CD1c-positive myeloid dendritic cell (primary cell): Measurements from ENCODE around the gene EDRF1.
"Not testable (repeated sequence)": the region's sequence is repeated elsewhere in the genome, so short reads cannot be mapped to it uniquely, and the experiment has no call there.

Experiments used
- DNase-seq: peaks from one replicate; pipeline ENCODE4 v3.0.0-alpha.2; 2016; ENCODE audit errors: extremely low spot score

Gene EDRF1, protein sequence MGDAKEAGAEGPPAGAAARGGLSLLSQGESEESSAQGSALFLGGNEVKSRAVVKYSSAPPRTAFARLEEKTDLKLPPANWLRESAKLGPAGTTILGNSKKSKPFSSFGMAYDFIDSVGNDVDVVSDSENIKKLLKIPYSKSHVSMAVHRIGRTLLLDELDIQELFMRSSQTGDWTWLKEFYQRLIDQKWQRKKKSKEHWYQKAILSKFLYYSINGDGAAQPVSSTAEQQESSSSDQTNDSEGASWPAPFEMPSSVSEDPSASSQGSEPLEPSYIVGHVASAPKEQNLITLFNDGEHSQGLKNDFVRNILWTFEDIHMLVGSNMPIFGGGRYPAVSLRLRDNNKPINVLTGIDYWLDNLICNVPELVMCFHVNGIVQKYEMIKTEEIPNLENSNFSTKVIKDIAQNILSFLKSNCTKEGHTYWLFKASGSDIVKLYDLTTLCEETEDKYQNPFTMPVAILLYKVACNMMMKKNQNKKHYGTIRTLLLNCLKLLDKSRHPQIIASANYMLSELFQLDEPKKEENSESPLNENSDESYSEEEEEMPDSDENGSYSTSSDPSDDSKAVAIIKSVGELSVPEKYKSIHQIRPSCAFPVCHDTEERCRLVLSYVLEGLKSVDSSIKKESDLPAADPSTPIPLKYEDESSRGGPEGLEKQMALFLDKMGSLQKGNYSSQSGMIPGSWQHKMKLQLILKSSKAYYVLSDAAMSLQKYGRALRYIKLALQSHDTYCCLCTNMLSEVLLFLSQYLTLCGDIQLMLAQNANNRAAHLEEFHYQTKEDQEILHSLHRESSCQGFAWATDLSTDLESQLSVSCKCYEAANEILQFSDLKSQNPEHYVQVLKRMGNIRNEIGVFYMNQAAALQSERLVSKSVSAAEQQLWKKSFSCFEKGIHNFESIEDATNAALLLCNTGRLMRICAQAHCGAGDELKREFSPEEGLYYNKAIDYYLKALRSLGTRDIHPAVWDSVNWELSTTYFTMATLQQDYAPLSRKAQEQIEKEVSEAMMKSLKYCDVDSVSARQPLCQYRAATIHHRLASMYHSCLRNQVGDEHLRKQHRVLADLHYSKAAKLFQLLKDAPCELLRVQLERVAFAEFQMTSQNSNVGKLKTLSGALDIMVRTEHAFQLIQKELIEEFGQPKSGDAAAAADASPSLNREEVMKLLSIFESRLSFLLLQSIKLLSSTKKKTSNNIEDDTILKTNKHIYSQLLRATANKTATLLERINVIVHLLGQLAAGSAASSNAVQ

DNA sequence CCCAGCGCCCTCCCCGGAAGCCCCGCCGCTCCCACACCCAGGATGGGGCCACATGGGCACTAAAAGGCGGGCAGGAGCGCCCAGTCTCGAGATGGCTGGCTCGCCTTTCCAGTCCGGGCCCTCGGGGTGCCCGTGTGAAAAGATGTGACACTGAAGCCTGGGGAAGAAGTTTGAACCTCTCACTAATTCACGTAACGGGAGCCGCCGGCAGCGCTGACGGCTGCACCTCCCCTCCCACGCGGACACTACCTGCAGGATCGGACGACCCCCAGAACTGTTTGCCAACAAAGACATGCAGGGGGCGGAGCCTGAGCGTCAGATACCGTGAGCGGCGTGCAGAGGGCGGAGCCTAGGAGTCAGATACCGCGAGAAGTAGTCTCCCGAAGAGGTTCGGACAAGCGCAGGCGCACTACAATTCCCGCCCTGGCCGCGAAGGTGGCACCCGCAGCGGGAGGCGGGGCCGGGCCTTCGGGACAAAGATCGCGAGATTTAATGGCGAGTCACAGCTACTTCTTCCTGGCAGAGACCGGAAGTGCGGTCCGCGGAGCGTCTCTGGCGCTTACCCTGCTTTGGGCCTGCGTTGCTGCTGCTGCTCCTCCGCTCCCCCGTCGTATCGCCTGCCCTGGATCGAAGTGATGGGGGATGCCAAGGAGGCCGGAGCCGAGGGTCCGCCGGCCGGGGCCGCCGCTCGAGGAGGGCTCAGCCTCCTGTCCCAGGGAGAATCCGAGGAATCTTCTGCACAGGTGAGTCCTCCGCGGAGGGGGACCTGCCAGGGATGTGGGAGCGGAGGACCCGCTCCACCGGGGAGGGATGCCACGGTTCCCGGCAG lies at the start of gene EDRF1:
EDRF1 (plus strand) TSS at position 537 of the 829 bp plus-strand sequence; CDS start at position 636, 99 bp downstream.
- DNase-seq, result peak; percentile 100

DNA sequence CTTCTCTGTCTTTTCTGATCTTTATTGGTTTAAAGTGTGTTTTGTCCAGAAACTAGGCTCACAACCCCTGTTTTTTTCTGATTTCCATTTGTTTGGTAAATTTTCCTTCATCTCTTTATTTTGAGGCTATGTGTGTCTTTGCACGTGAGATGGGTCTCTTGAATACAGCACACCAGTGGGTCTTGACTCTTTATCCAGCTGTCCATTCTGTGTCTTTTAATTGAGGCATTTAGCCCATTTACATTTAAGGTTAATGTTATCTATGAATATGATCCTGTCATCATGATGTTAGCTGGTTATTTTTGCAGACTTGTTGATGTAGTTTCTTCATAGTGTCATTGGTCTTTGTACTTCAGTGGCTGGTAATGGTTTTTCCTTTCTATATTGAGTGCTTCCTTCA lies 46.6 kb upstream of the EDRF1 start:
- DNase-seq, result no peak

DNA sequence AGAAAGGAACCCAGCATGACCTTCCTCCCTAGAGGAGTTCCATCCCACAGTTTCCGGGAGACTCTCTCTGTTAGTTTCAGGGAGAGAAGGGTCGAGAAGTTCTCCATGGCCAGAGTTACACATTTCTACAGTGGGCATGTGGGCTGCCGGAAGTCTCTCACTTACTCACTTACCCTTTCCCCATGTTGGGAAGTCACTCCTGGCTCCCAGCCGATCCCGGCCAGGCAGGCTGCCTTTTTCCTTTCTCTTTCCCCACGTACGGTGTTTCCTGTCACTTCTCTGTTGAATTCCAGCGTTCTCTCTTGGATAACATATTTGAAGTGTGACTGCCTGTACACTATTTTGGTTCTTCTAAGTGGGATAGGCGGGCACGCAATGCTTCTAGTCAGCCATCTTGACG lies 40.1 kb upstream of the EDRF1 start:
- DNase-seq, result no peak

GRCh38 chr10:125683063-125683462 lies 36.4 kb upstream of the EDRF1 start, which contains the start of gene TEX36:
TEX36 (minus strand) TSS chr10:125683163; CDS start chr10:125682989, 174 bp downstream.
- DNase-seq, result no peak

- DNase-seq, result no peak
Measured at GRCh38 chr10:125683821-125684220, 35.7 kb upstream of the EDRF1 start.

- no peak for DNase-seq
Measured at GRCh38 chr10:125684581-125684980, 34.9 kb upstream of the EDRF1 start.

- DNase-seq, result no peak
Measured at GRCh38 chr10:125687507-125688185, 31.9 kb upstream of the EDRF1 start.

DNA sequence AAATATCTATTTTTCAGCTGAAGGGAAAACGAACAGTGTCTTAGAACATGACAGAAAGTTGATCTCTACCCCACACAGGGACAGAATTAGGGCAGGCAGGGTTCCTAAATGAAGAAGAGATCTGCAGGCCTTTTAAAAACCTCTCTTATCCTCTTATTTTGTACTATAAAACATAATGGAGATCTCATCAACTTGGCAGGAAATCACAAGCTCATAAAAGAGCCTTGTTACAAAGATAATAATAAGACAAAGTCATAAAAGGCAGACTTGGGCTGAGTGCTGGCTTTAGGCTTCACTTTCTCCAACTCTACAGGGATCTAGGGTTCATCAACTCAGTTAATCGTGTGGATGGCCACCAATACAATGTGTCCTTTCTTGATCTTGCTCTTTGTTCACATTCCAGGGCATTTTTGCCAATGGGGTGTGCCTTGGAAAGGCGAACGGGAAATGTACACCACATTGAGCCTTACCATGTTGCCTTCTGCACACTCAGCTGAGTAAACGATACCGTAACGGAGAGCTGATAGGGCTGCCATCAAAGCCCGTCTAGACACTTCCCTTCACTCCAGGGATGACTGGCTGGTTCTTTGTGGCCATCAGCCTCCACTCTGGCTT lies 29.4 kb upstream of the EDRF1 start:
- no peak for DNase-seq

- no peak for DNase-seq
Measured at GRCh38 chr10:125691160-125691981, 28.1 kb upstream of the EDRF1 start.

DNA sequence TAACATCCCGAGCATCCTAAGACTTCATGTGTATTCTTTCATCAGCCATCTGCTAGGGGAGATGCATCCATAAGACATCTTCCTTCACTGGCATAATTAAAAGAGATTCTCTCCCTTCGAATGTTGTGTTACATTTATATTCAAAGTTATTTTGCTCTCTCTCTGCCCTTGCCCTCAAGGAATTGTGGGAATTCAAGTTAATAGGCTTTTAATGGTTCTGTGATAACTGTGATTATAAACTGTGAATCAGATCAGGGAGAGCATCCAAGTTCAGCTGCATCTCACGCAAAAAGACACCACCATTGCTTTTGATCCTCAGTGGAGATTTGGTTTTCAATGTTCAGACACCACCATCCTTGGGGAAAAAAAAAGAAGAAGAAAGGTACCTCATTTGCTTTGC lies 27.3 kb upstream of the EDRF1 start:
- DNase-seq, result no peak

GRCh38 chr10:125692601-125693523 lies 26.6 kb upstream of the EDRF1 start:
- DNase-seq, result no peak

- DNase-seq, result no peak
Measured at GRCh38 chr10:125693524-125693847, 26.0 kb upstream of the EDRF1 start.

GRCh38 chr10:125694883-125695282 lies 24.6 kb upstream of the EDRF1 start:
- DNase-seq, result no peak

DNA sequence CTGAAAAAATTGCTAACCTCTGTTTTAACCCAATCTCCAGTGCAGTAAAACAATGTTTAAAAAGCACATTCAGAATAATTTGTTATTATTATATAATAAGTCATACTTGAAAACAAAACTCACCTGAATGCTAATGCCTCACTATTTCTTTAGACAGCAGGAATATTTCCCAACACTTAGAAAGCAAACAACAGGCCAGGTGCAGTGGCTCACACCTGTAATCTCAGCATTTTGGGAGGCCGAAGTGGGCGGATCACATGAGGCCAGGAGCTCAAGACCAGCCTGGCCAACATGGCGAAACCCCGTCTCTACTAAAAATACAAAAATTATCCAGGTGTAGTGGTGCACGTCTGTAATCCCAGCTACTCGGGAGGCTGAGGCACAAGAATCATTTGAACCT lies 22.6 kb upstream of the EDRF1 start:
- not testable (repeated sequence) for DNase-seq

DNA sequence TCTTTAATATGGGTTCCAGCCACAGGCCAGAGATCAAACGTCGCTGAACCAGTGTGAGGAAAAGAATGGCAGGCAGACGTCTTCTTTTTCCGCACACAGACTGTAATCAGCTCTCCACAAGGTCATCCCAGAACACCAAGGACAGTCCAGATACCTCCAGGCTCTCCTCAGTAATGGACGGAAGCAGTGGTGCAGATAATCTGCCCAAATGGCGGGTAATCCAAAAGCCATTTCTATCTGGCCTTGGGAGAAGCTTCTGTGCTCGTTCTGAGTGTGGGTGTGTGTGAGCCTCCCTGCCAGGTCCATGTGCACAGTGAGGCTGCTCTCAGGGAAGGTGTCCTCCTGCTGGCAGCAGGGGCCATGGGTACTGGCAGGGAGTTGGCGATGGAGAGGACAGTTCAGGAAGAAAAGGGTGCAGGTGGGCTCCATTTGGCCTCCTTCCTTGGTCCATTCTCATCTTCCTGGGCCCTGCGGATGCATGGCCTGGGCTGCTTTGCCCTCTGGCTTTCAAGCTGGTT lies 21.0 kb upstream of the EDRF1 start:
- no peak for DNase-seq

DNA sequence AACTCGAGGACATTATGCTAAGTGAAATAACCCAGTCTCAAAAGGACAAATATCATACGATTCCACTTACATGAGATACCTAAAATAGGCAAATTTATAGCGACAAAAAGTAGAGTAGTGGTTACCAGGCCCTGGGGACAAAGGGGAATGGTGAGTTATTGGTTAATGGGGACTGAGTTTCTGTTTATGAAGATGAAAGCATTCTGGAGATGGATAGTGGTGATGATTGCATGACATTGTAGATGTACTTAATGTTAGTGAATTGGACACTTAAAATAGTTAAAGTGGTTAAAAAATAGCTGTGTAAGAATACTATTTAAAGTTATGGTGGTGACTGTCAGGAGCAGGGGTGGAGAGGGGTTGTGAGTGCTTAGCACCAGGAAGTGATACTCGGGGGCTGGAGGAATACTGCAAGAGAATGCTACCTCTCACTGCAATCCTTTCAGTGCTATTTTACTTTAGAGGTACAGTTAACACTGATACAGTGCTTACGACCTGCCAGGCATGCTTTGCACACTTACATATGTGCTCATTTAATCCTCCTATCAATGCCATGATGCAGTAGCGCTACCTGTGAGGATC lies 19.9 kb upstream of the EDRF1 start:
- DNase-seq, result no peak

- no peak for DNase-seq
Measured at GRCh38 chr10:125700355-125700911, 19.1 kb upstream of the EDRF1 start.
